ENCODE measurements around the gene GPX7.
"Not testable (repeated sequence)": the region's sequence is repeated elsewhere in the genome, so short reads cannot be mapped to it uniquely, and the experiment has no call there.

Gene GPX7

DNA sequence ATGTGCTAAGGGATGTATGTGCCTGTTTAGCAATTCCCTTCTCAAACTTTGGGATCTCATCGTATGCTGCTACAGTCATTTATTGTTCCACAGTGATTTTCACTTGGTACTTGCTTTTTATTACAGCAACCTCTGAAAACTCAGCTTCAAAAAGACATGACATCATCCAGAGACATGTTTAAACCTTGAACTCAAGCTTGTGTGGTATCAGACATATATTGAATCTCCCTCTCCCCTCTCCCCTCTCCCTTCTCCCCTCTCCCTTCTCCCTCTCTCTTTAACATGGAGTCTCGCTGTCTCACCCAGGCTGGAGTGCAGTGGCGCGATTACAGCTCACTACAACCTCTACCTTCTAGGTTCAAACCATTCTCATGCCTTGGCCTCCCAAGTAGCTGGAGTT, 29.8 kb upstream of the GPX7 start:
- no peaks in the 10 kb centered on the region for H3K27me3 ChIP-seq (ENCODE audit: low read length)
- H4K20me1 ChIP-seq (ENCODE audit: low read depth, low read length), result no peaks in the 10 kb centered on the region
- H3K9me2 ChIP-seq (replicated peaks; ENCODE audit: insufficient read depth, low read length), result no peaks in the 10 kb centered on the region
- H3K9me3 ChIP-seq (ENCODE audit: insufficient read depth, low read length), result no peaks in the 10 kb centered on the region
- TF ChIP-seq EZH2phosphoT487 (conservative IDR thresholded peaks at IDR 0.05; ENCODE audit: low read length), result no peak
- TF ChIP-seq, protein P1, sequence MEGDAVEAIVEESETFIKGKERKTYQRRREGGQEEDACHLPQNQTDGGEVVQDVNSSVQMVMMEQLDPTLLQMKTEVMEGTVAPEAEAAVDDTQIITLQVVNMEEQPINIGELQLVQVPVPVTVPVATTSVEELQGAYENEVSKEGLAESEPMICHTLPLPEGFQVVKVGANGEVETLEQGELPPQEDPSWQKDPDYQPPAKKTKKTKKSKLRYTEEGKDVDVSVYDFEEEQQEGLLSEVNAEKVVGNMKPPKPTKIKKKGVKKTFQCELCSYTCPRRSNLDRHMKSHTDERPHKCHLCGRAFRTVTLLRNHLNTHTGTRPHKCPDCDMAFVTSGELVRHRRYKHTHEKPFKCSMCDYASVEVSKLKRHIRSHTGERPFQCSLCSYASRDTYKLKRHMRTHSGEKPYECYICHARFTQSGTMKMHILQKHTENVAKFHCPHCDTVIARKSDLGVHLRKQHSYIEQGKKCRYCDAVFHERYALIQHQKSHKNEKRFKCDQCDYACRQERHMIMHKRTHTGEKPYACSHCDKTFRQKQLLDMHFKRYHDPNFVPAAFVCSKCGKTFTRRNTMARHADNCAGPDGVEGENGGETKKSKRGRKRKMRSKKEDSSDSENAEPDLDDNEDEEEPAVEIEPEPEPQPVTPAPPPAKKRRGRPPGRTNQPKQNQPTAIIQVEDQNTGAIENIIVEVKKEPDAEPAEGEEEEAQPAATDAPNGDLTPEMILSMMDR (IDR thresholded peaks at IDR 0.05; ENCODE audit: insufficient read depth, low read length, poor library complexity, severe bottlenecking), result no peak
- no peaks in the 10 kb centered on the region for H3K79me2 ChIP-seq (ENCODE audit: insufficient read depth, low read length)
- no peak overlapping the region for H3K4me3 ChIP-seq (ENCODE audit: insufficient read depth, low read length, poor library complexity, severe bottlenecking)
- H2AFZ ChIP-seq (ENCODE audit: low read depth, low read length, severe bottlenecking), result no peak overlapping the region
- H3K27ac ChIP-seq (ENCODE audit: low read depth, low read length), result no peak overlapping the region
- H3K9ac ChIP-seq (ENCODE audit: low read length), result no peak overlapping the region
- no peaks in the 10 kb centered on the region for H3K36me3 ChIP-seq (ENCODE audit: low read length)
- no peak overlapping the region for H3K4me2 ChIP-seq (ENCODE audit: low read depth, low read length, poor library complexity, severe bottlenecking)
- no peaks in the 10 kb centered on the region for H3F3A ChIP-seq (ENCODE audit: insufficient read depth)

GRCh38 chr1:52574594-52574993, 27.6 kb upstream of the GPX7 start:
- H3K27ac ChIP-seq (ENCODE audit: low read depth, low read length), result no peak overlapping the region
- H3K9ac ChIP-seq (ENCODE audit: low read length), result no peak overlapping the region
- no peaks in the 10 kb centered on the region for H3K36me3 ChIP-seq (ENCODE audit: low read length)
- no peaks in the 10 kb centered on the region for H3K79me2 ChIP-seq (ENCODE audit: insufficient read depth, low read length)
- H2AFZ ChIP-seq (ENCODE audit: low read depth, low read length, severe bottlenecking), result no peak overlapping the region
- no peaks in the 10 kb centered on the region for H3K27me3 ChIP-seq (ENCODE audit: low read length)
- no peaks in the 10 kb centered on the region for H3K9me2 ChIP-seq (replicated peaks; ENCODE audit: insufficient read depth, low read length)
- no peaks in the 10 kb centered on the region for H3F3A ChIP-seq (ENCODE audit: insufficient read depth)
- no peaks in the 10 kb centered on the region for H4K20me1 ChIP-seq (ENCODE audit: low read depth, low read length)
- H3K4me2 ChIP-seq (ENCODE audit: low read depth, low read length, poor library complexity, severe bottlenecking), result no peak overlapping the region
- no peak overlapping the region for H3K4me3 ChIP-seq (ENCODE audit: insufficient read depth, low read length, poor library complexity, severe bottlenecking)
- no peaks in the 10 kb centered on the region for H3K9me3 ChIP-seq (ENCODE audit: insufficient read depth, low read length)
- no peak for TF ChIP-seq EZH2phosphoT487 (conservative IDR thresholded peaks at IDR 0.05; ENCODE audit: low read length)
- TF ChIP-seq, protein P1 (IDR thresholded peaks at IDR 0.05; ENCODE audit: insufficient read depth, low read length, poor library complexity, severe bottlenecking), result no peak

GRCh38 chr1:52576074-52576473, 26.1 kb upstream of the GPX7 start:
- Histone ChIP-seq H4K20me1 (ENCODE audit: low read depth, low read length) (no peaks in the 10 kb centered on the region), H3K9me2 (replicated peaks; ENCODE audit: insufficient read depth, low read length) (no peaks in the 10 kb centered on the region), H3K4me2 (ENCODE audit: low read depth, low read length, poor library complexity, severe bottlenecking) (no peak overlapping the region), H3F3A (ENCODE audit: insufficient read depth) (no peaks in the 10 kb centered on the region), H3K9ac (ENCODE audit: low read length) (no peak overlapping the region), H3K4me3 (ENCODE audit: insufficient read depth, low read length, poor library complexity, severe bottlenecking) (no peak overlapping the region), H2AFZ (ENCODE audit: low read depth, low read length, severe bottlenecking) (no peak overlapping the region), H3K36me3 (ENCODE audit: low read length) (no peaks in the 10 kb centered on the region), H3K79me2 (ENCODE audit: insufficient read depth, low read length) (no peaks in the 10 kb centered on the region), H3K27me3 (ENCODE audit: low read length) (no peaks in the 10 kb centered on the region), H3K9me3 (ENCODE audit: insufficient read depth, low read length) (no peaks in the 10 kb centered on the region), H3K27ac (ENCODE audit: low read depth, low read length) (no peak overlapping the region)
- TF ChIP-seq, protein P1 (IDR thresholded peaks at IDR 0.05; ENCODE audit: insufficient read depth, low read length, poor library complexity, severe bottlenecking), result no peak
- no peak for TF ChIP-seq EZH2phosphoT487 (conservative IDR thresholded peaks at IDR 0.05; ENCODE audit: low read length)

- H3K4me3 ChIP-seq (ENCODE audit: insufficient read depth, low read length, poor library complexity, severe bottlenecking); H3K27me3 ChIP-seq (ENCODE audit: low read length); H3F3A ChIP-seq (ENCODE audit: insufficient read depth); H2AFZ ChIP-seq (ENCODE audit: low read depth, low read length, severe bottlenecking); H3K9ac ChIP-seq (ENCODE audit: low read length); H3K79me2 ChIP-seq (ENCODE audit: insufficient read depth, low read length); H3K4me2 ChIP-seq (ENCODE audit: low read depth, low read length, poor library complexity, severe bottlenecking); H3K36me3 ChIP-seq (ENCODE audit: low read length); H3K9me3 ChIP-seq (ENCODE audit: insufficient read depth, low read length); H4K20me1 ChIP-seq (ENCODE audit: low read depth, low read length); H3K27ac ChIP-seq (ENCODE audit: low read depth, low read length); H3K9me2 ChIP-seq (replicated peaks; ENCODE audit: insufficient read depth, low read length): not testable (repeated sequence)
Observed at GRCh38 chr1:52578066-52578465, 24.1 kb upstream of the GPX7 start.

Measured in SU-DHL-6 (cell line).